Stimulated activated CD8-positive, alpha-beta memory T cell treated with anti-CD3 and anti-CD28 coated beads, Interleukin-2, amount 100 ng/mL, for 48 hours (primary cell): ENCODE measurements around the gene SOX6.

Experiments
- DNase-seq, 2 donors: peaks; one replicate each; pipeline ENCODE4 v3.0.0-alpha.2; 2020; ENCODE audit warnings: low read depth in 2 of 2

The SOX6 gene

DNA sequence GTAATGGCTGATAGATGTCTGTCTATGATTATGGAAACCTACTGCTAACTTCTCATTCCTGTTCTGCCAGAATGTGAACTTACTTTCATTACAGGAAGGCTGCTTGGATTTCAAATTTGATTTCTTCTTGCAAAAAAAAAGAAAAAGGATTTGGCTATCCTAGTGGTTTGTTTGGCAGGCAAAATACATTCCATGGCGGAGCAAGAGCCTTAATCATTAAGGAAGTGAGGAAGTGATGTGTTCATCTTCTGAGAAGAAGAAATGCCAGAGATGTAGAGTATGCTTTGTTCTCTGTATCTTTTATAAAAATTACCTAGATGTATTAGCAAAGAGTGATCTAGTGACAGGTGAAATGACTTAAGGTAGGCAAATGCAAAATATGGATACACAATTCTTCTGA, 356.3 kb downstream of the SOX6 start:
- DNase-seq = no peak

DNA sequence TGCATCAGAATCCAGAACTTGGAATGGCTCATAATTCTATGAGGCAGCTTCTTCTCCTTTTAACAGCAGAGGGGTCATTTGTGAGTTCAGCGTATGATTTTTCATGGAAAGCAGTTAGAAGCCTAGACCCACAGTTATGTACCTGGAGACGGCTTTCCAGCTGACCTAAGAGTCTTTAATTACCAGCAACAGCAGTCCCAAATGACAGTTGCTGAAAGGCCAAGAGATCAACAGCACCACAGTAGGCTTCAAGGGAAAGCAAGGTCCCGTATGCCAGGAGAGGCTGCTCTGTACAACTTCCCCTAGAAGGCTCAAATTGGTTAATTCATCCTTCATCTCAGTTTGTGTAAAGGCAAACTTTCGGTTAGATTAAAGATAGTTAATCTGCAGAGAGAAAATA, 363.0 kb downstream of the SOX6 start:
- DNase-seq = no peak

DNA sequence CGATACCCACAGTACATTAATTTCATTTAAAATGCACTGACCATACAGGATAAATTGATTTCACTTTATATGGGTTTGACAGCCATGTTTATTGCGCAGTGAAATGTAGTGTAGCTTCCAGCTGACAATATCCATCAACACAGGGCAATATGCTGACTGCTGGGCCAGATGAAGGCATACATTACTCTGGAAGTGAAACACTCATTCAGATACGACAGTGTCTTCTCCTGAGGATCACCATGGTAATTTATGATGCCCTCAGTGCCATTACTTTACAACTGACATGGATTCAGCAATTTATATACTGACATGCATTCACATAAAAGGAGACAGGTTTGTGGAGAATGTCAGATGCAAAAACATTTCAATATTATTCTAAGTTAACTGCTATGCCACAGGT, 365.1 kb downstream of the SOX6 start:
- no peak for DNase-seq

DNA sequence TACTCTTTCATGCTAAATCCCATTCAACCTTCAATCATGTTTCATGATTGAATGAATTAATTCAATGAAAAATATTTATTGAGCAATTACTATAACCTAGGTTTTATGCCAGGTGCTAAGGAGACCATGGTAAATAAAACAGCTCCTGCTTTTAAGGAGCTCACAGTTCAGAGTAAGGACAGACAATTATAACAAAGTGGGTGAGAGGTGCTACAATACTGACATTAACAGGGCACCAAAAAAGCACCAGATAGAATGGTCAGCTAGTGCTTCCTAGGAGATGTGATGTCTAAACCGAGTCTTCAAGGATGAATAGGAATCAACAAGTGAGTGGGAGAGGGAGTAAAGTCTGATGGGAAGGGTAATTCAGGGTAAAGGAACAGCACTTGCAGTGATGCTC, 366.7 kb downstream of the SOX6 start:
- DNase-seq = no peak

DNA sequence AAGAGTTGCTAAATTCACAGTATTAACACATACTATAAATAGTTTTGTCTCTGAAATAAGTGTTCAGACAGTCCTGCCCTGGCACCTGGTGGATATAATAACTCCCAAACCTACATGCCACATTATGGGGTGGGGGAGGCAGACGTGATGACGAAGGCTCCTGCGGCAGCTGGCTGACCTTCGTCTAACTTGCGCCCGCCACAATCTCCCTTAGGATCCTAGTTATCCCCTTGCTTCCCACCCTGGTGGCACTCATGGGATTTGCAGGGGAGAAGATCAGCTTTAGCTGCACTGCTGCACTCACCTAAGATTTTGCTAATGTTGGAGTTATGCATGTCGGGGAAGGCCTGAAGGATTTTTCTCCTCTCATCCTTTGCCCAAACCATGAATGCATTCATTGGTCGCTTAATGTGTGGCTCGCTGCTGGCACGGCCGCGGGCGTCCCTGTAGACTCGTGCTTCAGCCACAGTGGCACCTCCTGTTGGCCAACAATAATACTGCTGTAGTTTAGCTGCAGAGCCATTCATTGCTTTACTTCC, 367.6 kb downstream of the SOX6 start:
- no peak for DNase-seq

DNA sequence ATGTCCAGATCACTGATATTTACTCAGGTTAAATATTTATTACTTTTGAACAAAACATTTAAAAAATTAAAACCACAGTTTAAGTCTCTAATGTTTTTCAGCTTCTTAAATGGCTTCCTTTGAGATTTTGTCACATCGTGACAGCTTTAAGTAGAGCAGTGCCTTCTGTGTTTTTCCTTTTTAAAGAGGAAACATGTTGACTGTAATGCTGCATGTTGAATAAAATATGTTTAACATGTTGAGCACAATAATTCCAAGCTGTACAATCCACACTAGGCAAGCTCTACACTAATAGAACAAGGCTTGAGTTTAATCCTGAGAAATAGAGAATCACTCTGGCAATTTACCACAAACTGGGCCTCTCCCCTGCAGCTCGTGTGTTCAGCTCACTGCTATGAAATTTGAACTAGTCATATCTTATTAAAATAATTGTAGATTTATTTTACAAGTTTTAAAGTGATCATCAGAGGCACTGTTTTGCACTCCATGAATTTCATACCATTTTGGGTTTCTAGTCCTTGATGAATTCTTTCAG, 368.3 kb downstream of the SOX6 start:
- no peak for DNase-seq

DNA sequence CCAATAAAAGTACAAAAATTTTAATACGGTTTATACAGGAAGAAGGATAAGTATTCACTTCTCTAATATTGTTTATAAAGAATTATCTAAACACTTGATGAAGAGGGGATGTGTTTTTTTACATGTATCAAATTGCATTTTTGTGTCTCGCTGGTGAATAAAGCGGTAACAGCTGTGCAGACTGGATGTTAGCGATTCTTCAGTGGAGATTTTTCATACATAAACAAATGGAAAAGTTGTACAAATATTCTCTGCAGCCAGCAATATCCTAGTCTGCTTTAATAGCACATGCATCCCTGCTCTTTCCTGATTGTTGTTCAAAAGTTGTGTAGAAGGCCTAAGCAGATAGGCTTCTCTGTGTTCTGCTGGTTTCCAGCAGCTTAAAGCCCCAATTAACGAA, 369.3 kb downstream of the SOX6 start:
- no peak for DNase-seq

DNA sequence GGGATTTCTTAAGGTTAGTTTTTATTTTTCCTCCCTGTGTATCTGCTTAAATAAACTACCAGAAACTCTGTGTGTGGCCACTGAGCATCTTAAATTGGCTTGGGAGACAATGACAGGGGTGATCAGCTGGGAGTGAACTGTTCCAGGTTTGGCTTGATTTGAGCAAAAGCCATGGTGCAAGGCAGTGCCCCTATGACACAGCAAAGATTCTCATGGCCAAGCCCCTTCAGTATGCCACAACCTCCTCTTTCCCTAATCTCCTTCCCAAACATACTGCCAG, 370.5 kb downstream of the SOX6 start:
- no peak for DNase-seq

DNA sequence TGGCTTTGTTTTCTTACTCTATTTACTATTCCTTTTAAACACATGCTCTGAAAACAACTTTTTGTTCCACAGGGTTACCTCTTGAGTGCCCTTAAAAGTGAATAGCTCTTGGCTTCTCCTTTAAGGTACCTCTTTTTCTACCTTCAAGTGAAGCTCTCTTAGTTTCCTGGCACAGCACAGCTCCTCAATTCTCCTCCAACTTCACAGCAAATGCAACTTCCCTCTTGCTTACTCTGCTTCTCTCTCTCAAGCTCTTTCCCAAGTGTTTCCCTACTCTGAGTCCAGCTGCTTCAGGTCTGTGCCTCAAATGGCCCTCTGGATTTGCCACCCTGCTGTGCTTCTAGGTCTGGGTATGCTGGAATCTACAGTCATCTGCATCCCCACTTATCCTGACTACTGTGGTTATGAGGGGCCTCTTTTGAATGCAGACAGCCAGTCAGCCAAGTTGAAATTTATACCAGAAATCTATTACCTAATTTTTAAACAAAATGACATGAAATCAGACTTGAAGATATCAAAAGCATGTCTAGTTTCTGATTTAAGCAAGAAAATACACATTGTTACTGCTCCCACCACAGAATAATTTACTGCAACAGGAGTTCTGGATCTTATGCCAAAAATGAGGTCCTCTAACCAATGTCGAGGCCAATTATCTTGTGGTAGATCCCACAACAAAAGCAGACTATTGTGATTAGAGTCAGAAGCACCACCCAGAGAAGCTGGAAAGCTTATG, 371.1 kb downstream of the SOX6 start:
- no peak for DNase-seq

DNA sequence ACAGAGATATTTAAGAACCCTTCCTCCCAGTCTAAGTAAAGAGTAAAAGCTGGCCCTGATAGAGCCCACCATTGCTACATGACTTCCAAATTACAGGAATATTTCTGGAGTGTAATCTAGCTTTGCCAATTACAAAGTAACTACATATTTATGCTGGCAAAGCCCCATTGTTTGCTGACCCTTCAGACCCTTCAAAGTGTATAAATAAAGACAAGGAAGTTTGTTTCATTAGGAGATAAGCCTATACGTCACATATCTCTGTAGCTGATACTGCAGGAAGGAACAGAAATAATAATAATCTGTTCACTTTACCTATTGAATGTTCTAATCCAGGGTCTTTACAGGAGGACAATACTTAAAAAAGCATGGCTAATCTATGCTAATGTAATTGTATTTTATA, 375.1 kb downstream of the SOX6 start:
- no peak for DNase-seq

DNA sequence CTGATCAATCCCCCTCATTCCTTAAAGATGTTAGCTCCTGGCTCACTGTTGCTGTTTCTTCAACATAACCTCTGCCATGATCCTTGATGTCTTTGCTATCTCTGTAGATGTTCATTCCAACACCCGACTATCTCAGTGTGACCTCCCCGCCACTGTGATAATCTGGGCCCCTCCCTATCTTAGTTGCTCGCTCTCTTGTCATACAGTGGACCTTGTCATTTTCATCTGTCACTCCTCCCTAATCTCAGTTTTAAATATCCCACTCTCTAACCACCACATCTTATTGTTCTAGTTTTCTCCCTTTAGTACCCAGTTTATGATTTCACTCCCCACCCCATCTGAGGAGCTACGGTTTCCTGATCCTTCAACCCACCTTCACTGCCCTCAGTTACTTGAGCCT, 379.2 kb downstream of the SOX6 start:
- DNase-seq = no peak

DNA sequence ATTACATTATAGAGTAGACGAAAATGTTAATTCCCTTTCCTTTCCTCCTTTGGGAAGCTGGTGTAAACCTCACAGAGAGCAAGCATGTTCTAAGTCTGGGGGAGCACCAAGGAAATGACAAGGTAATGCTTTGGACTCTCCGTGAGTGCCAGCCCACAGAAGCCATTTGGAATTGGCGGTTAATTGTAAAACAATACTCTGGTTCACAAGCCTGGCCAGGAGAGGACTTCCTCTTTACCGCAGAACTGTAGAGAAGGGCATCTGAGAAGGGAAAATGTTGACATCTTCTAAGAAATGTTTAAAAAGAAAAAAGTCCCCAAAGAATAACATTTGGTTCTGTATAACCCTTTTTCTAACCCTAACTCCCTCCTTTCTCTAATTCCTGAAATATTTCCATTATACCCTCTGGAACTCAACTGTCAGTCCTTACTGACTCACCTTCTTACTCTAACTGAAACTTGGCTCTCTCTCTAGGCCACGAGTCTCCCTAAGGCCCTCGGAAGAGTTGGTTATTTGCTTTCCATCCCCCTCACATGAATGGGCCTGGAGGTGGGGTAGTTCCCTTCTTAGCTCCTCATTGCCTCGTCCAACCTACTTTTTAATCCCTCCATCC, 379.8 kb downstream of the SOX6 start:
- no peak for DNase-seq

DNA sequence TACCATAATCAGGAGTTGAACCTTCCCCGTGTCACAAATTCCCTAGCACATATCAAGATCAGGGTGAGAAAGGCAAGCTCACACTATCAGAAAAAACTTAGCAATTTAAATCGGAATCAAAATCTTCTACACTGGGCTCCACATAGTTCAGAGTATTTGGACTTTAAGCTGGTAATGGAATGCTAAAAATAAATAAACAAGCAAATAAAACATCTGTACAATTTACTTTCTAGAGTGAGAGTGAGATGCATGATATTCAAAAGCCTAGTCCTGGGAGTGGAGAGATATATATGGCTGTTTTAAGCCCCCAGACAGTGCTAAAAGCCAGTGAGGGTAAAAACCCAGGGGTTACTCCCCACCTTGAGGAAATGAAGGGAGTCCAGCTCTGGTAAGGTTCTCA, 380.6 kb downstream of the SOX6 start:
- DNase-seq = no peak

DNA sequence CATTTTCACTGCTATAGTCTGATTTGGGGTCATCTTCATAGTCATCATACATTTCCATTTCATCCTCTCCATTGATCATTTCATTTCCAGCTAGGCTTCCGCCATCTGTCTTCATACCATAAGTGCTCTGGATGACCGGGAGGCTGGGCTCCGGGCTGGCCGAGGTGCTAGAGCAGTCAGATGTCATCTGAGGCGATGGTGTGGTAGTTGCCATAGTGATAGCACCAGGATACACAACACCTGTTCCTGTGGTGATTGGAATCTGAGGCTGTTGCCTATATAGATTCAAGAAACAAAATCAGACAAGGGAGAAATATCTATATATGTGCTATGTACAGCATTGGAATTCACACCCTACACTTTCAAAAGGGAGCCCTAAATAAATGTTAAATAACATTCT, 383.5 kb downstream of the SOX6 start:
- no peak for DNase-seq

DNA sequence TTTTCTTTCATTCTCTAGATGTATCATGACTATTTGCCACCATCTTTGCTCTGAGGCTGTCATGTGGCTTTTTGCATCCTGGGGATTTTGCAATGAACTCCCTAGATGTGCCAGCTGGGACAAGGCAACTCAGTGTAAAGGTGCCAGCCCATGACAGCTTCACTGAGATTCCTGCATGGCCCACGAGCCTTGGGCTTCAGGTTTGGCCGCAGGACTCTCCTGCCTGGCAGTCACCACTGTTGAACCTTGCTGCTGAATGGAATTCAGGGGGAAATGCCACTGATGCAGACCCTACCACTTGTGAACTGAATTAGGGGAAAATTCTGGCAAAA, 385.2 kb downstream of the SOX6 start:
- DNase-seq = no peak

DNA sequence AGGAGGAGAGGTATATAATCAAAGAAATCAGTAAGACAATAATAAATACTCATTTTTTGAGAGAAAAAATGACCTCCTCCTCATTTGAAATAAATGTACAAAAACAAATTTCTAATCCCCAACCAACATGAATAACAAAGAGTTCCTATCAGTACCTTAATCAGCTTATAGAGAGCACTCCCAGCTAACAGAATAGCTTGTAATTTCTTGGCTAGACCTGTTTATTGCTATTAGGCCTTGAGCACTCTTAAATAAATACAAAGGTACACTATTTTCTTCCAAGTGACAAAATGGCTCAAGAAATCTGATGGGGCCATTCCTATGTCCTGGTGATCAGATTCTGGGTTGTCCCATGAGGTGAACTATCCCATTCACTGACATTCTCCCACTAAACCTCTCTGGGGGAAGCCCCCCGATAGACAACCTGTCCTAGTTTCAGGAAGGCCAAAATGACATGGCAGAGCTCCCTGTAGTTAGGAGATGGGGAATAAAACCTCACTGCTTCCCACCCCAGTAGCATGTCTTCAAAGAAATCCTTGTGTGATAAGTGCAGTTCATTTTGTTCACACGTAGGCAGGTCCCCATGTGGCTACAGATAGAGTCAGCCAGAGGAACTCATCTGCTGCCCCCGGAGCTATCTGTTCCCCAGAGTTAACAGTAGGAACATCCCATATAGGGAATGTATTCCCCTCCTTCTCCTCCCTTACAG, 385.7 kb downstream of the SOX6 start:
- no peak for DNase-seq

DNA sequence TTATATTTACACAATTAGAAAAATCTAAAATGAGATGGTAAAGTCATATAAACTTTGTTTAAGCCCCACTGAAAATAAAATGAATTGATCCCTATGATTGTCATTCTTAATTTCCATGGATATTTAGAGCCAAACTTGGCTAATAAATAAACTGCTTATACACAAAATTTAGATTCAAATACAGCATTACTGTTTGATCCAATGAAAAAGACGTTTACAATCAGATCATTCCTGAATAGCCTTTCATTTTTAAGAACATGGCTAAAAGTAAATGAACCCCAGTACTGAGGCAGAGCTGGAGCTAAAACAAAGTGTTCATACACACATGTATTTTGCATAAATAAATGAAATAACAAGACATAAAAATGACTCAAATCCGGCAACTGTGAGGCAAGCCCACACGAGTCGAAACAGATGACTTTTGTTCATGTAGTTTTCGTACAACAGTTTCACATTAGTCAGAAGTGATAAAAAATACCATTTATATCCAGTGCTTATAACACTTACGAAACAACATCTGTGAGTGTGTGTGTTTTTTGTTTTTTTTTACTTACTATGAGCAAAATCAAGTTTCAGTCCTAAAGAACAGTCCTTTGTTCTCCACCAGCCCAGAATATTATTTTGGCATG, 386.5 kb downstream of the SOX6 start:
- DNase-seq = no peak

DNA sequence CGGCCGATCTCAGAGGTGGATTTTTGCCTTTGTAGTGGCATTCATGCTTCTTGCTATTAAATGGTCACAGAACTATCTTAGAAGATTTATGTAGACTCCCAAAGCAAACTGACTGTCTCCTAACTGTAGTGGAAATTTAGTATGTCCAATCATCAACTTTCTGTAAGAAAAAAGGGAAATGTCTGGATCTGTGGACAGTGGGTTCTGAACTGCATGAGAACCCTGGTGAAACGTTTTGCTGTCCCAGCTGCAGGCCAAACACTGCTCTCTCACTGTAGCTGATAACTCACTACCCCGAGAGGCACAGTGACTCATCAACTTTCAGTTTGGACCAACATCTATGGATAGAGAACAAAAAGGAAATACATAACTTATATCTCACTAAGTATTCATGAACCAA, 387.1 kb downstream of the SOX6 start:
- DNase-seq = no peak

DNA sequence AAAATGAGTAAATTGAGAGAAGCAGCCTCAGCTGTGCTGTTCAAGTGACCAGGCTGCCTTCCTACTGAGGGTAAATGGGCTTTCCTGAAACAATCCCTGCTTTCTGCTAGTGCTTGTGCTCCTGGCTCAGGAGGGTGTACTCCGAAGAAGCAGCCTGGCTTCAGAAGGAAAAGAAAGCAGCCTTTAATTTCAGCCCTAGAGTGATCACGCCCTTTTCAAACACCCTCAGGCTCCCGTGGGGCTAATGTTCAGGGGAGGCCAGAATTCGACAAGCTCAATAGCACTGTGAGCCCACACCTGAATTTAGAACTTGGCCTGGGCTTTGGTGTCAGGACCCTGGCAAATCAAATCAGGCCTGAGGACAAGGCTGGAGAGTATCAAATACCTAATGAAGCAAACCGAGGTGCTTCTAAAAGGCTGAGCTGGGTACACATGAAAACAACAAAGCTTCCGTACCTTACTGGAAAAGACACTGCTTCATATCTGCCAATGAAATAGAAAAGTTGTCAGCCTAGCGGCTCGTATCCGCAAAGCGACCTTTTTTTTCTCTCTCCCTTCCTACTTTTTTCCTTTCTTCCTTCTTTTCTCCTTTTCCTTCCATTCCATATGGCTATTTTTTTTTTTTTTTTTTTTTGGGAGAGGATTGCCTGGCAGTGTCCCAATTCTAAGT, 387.8 kb downstream of the SOX6 start:
- DNase-seq = no peak

DNA sequence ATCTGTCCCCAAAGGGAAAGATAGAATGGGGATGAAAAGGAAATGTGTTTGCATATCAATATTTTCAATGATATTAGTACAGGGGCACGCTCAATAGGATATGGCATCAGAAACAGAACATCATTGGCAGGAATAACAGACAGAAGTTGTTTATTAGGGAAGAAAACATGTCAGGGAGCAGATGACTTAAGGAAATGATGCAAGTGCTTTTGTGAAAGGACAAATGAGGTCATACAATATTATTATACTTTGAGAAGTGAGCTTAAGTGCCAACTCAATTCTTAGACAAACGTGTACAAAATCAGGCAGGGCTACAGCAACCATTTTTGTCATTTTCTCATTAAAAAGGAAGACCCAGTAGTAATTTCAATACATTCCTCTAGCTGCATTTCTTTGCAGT, 388.4 kb downstream of the SOX6 start:
- DNase-seq = no peak

DNA sequence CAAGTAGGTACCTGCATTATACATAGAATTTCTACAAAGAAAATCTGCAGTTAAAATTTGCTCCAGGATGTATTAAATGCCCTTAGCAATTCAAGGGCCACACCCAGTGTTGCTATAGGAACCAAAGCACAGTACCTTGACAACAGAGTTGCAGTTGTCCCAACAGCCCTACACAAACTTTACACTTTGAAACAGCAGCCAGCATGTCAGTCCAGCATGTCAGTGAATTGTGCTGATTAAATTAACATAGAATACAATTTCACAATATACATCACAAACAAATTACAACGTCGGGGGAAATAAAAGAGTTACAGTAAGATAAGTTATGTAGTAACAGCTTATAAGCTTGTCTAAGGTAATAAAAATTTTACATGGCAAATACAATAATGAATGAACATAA, 389.2 kb downstream of the SOX6 start:
- no peak for DNase-seq

DNA sequence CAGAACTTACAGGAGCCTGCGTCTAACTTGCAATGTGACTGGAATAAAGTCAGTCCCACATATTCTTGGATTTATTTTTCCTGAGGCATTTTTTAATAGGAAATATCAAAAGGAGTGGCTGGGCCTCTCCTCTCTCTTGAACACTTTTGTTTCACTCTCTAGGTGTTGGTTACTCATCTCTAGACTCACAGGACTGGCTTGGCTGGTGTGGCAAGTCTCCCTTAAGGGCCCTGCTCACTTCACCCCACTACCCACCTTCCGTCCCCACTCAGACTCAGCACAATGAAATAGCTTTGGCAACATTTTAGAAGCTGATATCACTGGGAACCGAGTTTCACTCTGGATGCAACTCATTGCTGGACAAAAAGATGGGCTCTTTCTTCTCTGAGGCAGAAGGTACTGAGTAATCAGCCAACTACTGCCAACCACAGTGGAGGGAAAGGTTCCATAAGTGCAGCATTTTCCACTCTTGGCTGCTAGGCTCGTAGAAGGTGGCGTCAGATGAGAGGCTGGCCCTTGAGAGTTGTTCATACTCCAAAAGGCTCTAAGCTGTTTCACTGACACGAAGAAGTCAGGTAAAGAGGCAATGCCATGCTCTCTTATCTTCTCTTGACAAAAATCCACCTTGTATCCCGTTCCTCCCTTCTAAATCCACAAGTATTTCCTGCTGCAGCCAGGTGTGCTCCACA, 390.6 kb downstream of the SOX6 start:
- no peak for DNase-seq
